H1 (cell line): ENCODE measurements around the gene LDAH. TPM values are rescaled to one million over a fixed set of nuclear protein-coding genes. Genes with fewer than 3 reads are reported as not detected.

Experiments used
- ASH2L ChIP-seq: fragments of 200-600, 300-600 bp; sonication (generic); IDR thresholded peaks from one replicate; pipeline ENCODE4 v1.7.1; 2017; ENCODE audit warnings: low read length
- EGR1 ChIP-seq: IDR thresholded peaks from 2 replicates; pipeline ENCODE4 v1.6.1; 2011; ENCODE audit warnings: low read depth, low read length, borderline replicate concordance
- KDM4A ChIP-seq: IDR thresholded peaks from one replicate; pipeline ENCODE4 v1.7.1; 2012; ENCODE audit warnings: low read depth, mild to moderate bottlenecking, moderate library complexity, low read length, inconsistent platforms; ENCODE audit not compliant: severe bottlenecking
- polyA plus RNA-seq, 7 experiments: library from polyadenylated mRNA; depleted of rRNA in 3 of 7; stranded (reverse) in 5 of 7; unstranded in 2 of 7; fragments of >200 nt in 5 of 7; fragments of 200-250 nt in 2 of 7; gene quantifications; 1 replicate in 5 of 7; 2 replicates in 1 of 7; 4 replicates in 1 of 7; pipeline versions ENCODE4 v1.2.1 to v1.2.3, GENCODE V29; 2011 to 2013; ENCODE audit warnings: missing spikeins in 2 of 7, mixed read lengths in 2 of 7
- total RNA-seq: library from RNA; stranded (reverse); fragmentation: NEBNext Ultra II Directional; extraction: Animal tissue kit (Norgen Biotek cat#: 25700); gene quantifications from 2 replicates; pipeline ENCODE4 v1.2.1, GENCODE V29; 2021

The LDAH gene
- total and polyA plus RNA-seq, 2 of the 8 experiments (the other 6 are each of a cell fraction or from before 2014, with no cell fraction given): 10.9 to 26.3 TPM

DNA sequence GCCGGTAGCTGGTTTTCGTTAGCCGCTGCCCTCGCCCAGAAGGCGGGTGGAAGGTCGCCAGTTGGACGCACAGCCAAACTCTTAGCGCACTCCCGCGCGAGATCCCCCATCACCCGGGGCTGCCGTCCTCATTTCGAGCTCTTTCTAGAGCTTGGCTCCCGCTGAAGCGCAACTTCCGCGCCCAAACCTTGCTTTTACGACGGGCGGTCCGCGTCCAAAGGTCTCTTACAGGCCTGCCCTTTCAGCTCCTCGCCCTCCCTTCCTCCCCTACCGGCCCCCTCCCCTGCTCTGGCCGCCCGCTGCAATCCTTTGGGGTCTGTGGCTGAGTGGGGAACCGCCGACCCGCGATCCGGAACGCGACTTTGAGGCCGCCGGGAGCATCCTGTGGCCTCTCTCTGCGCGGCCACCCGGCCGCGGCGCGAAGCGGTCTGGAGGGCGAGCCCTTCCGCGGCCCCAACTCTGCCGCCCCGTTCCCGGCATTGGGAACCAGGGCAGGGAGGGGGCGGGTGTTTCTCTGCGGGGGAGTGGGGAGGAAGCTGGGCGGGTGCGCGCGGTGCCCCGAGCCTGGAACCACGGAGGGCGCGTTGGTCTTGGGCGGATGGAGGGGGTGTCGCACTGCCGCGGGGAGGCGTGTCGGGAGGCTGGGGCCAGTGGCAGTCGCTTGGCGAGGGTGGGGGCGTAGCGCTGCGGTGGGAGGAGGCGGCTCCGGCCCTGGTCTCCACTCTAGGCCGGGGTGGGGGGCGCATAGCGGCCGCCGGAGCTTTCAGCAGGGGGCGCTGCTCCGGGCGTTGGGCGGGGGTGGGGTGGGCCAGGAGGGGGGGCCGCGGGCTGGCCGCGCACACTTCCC, 156.4 kb downstream of the LDAH start, which contains the start of gene GDF7 (continued):
- TF ChIP-seq KDM4A: peak; percentile 87
- peak; percentile 78 for TF ChIP-seq ASH2L
- TF ChIP-seq EGR1: 0 out of 2 replicates have a peak, but pooled peaks have one; percentile 8
